Occipital lobe (tissue), 3 donors: ENCODE measurements around the gene DPP8. TPM values are rescaled to one million over a fixed set of nuclear protein-coding genes. Genes with fewer than 3 reads are reported as not detected.
"Not testable (repeated sequence)": the region's sequence is repeated elsewhere in the genome, so short reads cannot be mapped to it uniquely, and the experiment has no call there.

Source experiments
- DNase-seq: peaks from one replicate; lab custom pipeline; 2025; lab: John Stamatoyannopoulos, UW
- small RNA-seq: library from RNA; depleted of rRNA; stranded (forward); fragments of <200 nt; gene quantifications from one replicate; pipeline ENCODE3, GENCODE V24; 2014
- total RNA-seq: library from RNA; depleted of rRNA; stranded (reverse); fragments of >200 nt; gene quantifications from one replicate; pipeline ENCODE4 v1.2.3, GENCODE V29; 2014

DPP8 gene
- total RNA-seq, 1 donor from 2014 or later = 83.8 TPM

- no peak for DNase-seq
These were observed 111.6 kb downstream of the DPP8 start for GRCh38 chr15:65405791-65406423.

- no peak for DNase-seq
These were observed 113.2 kb downstream of the DPP8 start for GRCh38 chr15:65404186-65404872.

- no peak for DNase-seq
These were observed 114.5 kb downstream of the DPP8 start for GRCh38 chr15:65402961-65403360.

- DNase-seq = no peak
These were observed 115.8 kb downstream of the DPP8 start for GRCh38 chr15:65401611-65402240.

- no peak for DNase-seq
These were observed 116.5 kb downstream of the DPP8 start for GRCh38 chr15:65400760-65401610.

- DNase-seq = no peak
These were observed 117.5 kb downstream of the DPP8 start for GRCh38 chr15:65399997-65400396.

GRCh38 chr15:65399001-65399706 lies 118.3 kb downstream of the DPP8 start:
- DNase-seq = no peak

- DNase-seq = not testable (repeated sequence)
These were observed 119.0 kb downstream of the DPP8 start for GRCh38 chr15:65398486-65398885.

GRCh38 chr15:65396965-65397317 lies 120.5 kb downstream of the DPP8 start:
- no peak for DNase-seq

- DNase-seq = no peak
These were observed 121.1 kb downstream of the DPP8 start for GRCh38 chr15:65396283-65396964.

GRCh38 chr15:65395567-65396202 lies 121.8 kb downstream of the DPP8 start:
- no peak for DNase-seq

- no peak for DNase-seq
These were observed 122.6 kb downstream of the DPP8 start for GRCh38 chr15:65394936-65395335.

GRCh38 chr15:65394280-65394789 lies 123.2 kb downstream of the DPP8 start:
- DNase-seq = no peak

GRCh38 chr15:65393557-65393956 lies 123.9 kb downstream of the DPP8 start:
- DNase-seq = no peak

- DNase-seq = no peak
These were observed 124.4 kb downstream of the DPP8 start for GRCh38 chr15:65393091-65393490.

Small RNAs within 50 kb of the gene (small RNA-seq; reads per million reads assigned to genes)
- gene AC105129.1 (not detected), gene RF00019 (not detected), gene RNU6-19P (not detected)

Other genes starting within 250 kb of the DPP8 start
- 7.3 TPM for gene PARP16, start 230.8 kb downstream of the DPP8 start, total RNA-seq
- not detected for gene RNU5A-1, start 221.6 kb downstream of the DPP8 start, total RNA-seq
- gene RNU5B-1, start 213.0 kb downstream of the DPP8 start, total RNA-seq = not detected
- gene IGDCC3, start 139.7 kb downstream of the DPP8 start, total RNA-seq = 7.6 TPM
- gene IGDCC4, start 94.7 kb downstream of the DPP8 start, total RNA-seq = 7.8 TPM
- gene HACD3, start 12.8 kb upstream of the DPP8 start, total RNA-seq = 117 TPM
- 26.7 TPM for gene INTS14, start 93.4 kb upstream of the DPP8 start, total RNA-seq
- gene SLC24A1, start 104.2 kb upstream of the DPP8 start, total RNA-seq = 1.4 TPM